ENCODE results near the gene SMYD3. TPM values are rescaled to one million over a fixed set of nuclear protein-coding genes. Genes with fewer than 3 reads are reported as not detected.

SMYD3 gene
- polyA plus RNA-seq, 1 donor from 2014 or later = 48.6 TPM

DNA sequence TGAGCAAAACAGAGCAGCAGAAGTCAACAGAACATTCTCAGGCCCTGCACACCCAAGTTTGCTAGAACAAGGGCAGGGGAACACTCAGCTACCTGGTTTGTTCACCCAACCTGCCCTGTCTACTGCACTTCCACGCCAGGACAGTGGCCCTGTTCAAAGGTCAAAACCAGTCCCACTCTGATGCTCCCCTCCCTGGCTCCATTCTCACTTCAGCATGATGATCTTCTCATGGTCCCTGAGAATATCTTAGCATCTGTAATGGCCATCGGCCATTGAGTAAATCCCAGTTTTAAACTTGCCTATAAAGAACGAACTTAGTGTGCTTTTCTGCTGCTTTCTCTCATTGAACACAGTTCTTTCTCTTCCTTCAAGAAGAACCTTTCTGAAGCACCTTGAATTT is 293.6 kb downstream of the SMYD3 start:
- Histone ChIP-seq H2AFZ (ENCODE audit: low read depth, low read length) (no peak overlapping the region), H3K27me3 (ENCODE audit: insufficient read depth, low read depth, low read length) (no peaks in the 10 kb centered on the region), H4K20me1 (ENCODE audit: insufficient read depth) (no peaks in the 10 kb centered on the region), H3K27ac (ENCODE audit: low read length) (no peak overlapping the region), H3K4me3 (ENCODE audit: low read length) (no peak overlapping the region), H3K9me2 (ENCODE audit: insufficient read depth, low read length) (no peaks in the 10 kb centered on the region), H3K4me2 (ENCODE audit: low read length) (no peak overlapping the region), H3K36me3 (ENCODE audit: insufficient read depth, low read length) (no peaks in the 10 kb centered on the region), H3K9ac (ENCODE audit: low read length) (no peak overlapping the region), H3F3A (ENCODE audit: insufficient read depth, low read length, poor library complexity, severe bottlenecking) (no peaks in the 10 kb centered on the region), H3K79me2 (replicated peaks; ENCODE audit: insufficient read depth, low read length) (no peaks in the 10 kb centered on the region), H3K9me3 (ENCODE audit: low read length) (no peaks in the 10 kb centered on the region)
- TF ChIP-seq EZH2 (IDR thresholded peaks at IDR 0.05; ENCODE audit: borderline replicate concordance, insufficient read depth, low read length, poor library complexity, severe bottlenecking) (no peak), TAF1 (IDR thresholded peaks at IDR 0.05; ENCODE audit: low read depth) (no peak), POLR2AphosphoS5 (IDR thresholded peaks at IDR 0.05) (no peak), SMC3 (conservative IDR thresholded peaks at IDR 0.05; ENCODE audit: poor library complexity) (no peak), MXI1 (conservative IDR thresholded peaks at IDR 0.05; ENCODE audit: poor library complexity, severe bottlenecking) (no peak), EP300 (conservative IDR thresholded peaks at IDR 0.05; ENCODE audit: poor library complexity, severe bottlenecking) (no peak), RAD21 (conservative IDR thresholded peaks at IDR 0.05) (no peak)
- TF ChIP-seq, protein P1, sequence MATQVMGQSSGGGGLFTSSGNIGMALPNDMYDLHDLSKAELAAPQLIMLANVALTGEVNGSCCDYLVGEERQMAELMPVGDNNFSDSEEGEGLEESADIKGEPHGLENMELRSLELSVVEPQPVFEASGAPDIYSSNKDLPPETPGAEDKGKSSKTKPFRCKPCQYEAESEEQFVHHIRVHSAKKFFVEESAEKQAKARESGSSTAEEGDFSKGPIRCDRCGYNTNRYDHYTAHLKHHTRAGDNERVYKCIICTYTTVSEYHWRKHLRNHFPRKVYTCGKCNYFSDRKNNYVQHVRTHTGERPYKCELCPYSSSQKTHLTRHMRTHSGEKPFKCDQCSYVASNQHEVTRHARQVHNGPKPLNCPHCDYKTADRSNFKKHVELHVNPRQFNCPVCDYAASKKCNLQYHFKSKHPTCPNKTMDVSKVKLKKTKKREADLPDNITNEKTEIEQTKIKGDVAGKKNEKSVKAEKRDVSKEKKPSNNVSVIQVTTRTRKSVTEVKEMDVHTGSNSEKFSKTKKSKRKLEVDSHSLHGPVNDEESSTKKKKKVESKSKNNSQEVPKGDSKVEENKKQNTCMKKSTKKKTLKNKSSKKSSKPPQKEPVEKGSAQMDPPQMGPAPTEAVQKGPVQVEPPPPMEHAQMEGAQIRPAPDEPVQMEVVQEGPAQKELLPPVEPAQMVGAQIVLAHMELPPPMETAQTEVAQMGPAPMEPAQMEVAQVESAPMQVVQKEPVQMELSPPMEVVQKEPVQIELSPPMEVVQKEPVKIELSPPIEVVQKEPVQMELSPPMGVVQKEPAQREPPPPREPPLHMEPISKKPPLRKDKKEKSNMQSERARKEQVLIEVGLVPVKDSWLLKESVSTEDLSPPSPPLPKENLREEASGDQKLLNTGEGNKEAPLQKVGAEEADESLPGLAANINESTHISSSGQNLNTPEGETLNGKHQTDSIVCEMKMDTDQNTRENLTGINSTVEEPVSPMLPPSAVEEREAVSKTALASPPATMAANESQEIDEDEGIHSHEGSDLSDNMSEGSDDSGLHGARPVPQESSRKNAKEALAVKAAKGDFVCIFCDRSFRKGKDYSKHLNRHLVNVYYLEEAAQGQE (IDR thresholded peaks at IDR 0.05; ENCODE audit: borderline replicate concordance) = no peak
- TF ChIP-seq, protein P2, sequence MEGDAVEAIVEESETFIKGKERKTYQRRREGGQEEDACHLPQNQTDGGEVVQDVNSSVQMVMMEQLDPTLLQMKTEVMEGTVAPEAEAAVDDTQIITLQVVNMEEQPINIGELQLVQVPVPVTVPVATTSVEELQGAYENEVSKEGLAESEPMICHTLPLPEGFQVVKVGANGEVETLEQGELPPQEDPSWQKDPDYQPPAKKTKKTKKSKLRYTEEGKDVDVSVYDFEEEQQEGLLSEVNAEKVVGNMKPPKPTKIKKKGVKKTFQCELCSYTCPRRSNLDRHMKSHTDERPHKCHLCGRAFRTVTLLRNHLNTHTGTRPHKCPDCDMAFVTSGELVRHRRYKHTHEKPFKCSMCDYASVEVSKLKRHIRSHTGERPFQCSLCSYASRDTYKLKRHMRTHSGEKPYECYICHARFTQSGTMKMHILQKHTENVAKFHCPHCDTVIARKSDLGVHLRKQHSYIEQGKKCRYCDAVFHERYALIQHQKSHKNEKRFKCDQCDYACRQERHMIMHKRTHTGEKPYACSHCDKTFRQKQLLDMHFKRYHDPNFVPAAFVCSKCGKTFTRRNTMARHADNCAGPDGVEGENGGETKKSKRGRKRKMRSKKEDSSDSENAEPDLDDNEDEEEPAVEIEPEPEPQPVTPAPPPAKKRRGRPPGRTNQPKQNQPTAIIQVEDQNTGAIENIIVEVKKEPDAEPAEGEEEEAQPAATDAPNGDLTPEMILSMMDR (IDR thresholded peaks at IDR 0.05; ENCODE audit: poor library complexity, severe bottlenecking) = no peak

DNA sequence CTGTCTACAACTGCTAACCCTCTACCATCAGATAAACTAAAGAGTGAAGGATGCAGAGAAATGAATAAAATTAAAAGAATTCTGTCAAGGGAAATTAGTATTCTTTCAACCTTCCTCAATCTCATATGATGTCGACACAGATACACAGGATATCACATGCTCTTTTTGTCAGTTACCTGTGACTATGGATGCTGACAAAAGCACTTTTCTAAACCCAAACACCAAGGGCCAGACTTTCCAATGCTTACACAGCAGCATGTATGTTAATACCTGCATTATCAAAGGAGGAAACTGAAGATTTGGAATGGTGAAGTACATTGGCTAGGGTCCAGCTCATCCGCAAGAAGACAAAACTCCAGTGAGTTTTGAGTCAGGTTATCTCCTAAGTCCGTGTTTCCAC is 294.0 kb downstream of the SMYD3 start:
- H3K4me3 ChIP-seq (ENCODE audit: low read length) = no peak overlapping the region
- H3K9me3 ChIP-seq (ENCODE audit: low read length) = no peaks in the 10 kb centered on the region
- H3K4me2 ChIP-seq (ENCODE audit: low read length) = no peak overlapping the region
- H3K36me3 ChIP-seq (ENCODE audit: insufficient read depth, low read length) = no peaks in the 10 kb centered on the region
- H2AFZ ChIP-seq (ENCODE audit: low read depth, low read length) = no peak overlapping the region
- no peak overlapping the region for H3K9ac ChIP-seq (ENCODE audit: low read length)
- no peaks in the 10 kb centered on the region for H3K27me3 ChIP-seq (ENCODE audit: insufficient read depth, low read depth, low read length)
- H3K9me2 ChIP-seq (ENCODE audit: insufficient read depth, low read length) = no peaks in the 10 kb centered on the region
- TF ChIP-seq, protein P1 (IDR thresholded peaks at IDR 0.05; ENCODE audit: borderline replicate concordance) = no peak
- no peak for TF ChIP-seq EP300 (conservative IDR thresholded peaks at IDR 0.05; ENCODE audit: poor library complexity, severe bottlenecking)
- no peaks in the 10 kb centered on the region for H3F3A ChIP-seq (ENCODE audit: insufficient read depth, low read length, poor library complexity, severe bottlenecking)
- H4K20me1 ChIP-seq (ENCODE audit: insufficient read depth) = no peaks in the 10 kb centered on the region
- H3K79me2 ChIP-seq (replicated peaks; ENCODE audit: insufficient read depth, low read length) = no peaks in the 10 kb centered on the region
- no peak overlapping the region for H3K27ac ChIP-seq (ENCODE audit: low read length)

Measured in neural cell (in vitro differentiated cells).